Measurements from ENCODE around the gene APOA4.

APOA4 gene

GRCh38 chr11:116823031-116823843 is at the start of gene APOA4:
Gene APOA4, minus strand, starts transcription at chr11:116823304. Its CDS starts 113 bp downstream, at chr11:116823191.
- TF ChIP-seq GATA2 (IDR thresholded peaks at IDR 0.05; ENCODE audit: low read depth, low read length): no peak

DNA sequence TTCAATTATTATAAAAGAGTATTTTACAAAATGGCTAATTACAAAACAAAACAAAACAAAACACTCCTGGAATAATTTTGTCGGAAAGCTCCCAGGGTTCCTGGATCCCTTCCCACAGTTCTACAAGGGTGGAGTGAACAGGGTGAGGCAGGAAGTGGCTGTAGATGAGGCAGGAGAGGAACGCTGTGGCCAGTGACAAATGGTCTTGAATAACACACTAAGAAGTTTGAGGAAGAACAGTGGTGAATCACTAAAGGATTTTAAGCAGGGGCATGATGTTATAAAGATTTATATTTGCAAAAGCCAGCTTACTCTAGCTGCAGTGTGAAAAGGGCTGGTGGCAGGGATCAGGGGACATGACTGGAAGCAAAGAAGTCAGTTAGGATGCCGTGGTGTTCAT is 48.1 kb upstream of the APOA4 start:
- TF ChIP-seq GATA3 (IDR thresholded peaks at IDR 0.05; ENCODE audit: low read depth, low read length) (no peak), GATA2 (IDR thresholded peaks at IDR 0.05; ENCODE audit: low read depth, low read length) (no peak)

GRCh38 chr11:116870054-116870453 is 47.0 kb upstream of the APOA4 start:
- no peak for TF ChIP-seq GATA3 (IDR thresholded peaks at IDR 0.05; ENCODE audit: low read depth, low read length)
- no peak for TF ChIP-seq GATA2 (IDR thresholded peaks at IDR 0.05; ENCODE audit: low read depth, low read length)

- TF ChIP-seq GATA3 (IDR thresholded peaks at IDR 0.05; ENCODE audit: low read depth, low read length) (no peak), GATA2 (IDR thresholded peaks at IDR 0.05; ENCODE audit: low read depth, low read length) (no peak)
Observed at GRCh38 chr11:116869610-116870009, 46.5 kb upstream of the APOA4 start.

- TF ChIP-seq GATA2 (IDR thresholded peaks at IDR 0.05; ENCODE audit: low read depth, low read length) (no peak), GATA3 (IDR thresholded peaks at IDR 0.05; ENCODE audit: low read depth, low read length) (no peak)
Observed at GRCh38 chr11:116868066-116868465, 45.0 kb upstream of the APOA4 start.

DNA sequence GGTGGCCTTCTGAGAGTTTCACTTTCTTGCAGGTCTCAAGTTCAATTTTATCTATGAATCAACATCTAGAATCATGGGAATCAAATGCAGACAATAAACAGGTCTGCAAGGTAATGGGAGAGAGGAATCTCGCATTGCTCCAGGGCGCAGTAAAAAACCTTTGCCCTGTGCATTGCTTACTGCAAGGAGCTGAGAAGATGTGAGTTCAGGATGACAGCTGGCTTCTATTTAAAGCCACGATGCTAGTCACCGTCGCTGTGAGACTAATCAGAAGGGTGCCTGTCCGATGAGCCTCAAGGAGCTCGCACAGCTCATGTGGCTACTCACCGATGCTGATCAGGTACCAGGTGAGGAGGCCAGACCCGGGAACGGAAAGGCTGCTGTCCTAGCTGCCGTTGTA is 44.5 kb upstream of the APOA4 start:
- no peak for TF ChIP-seq GATA3 (IDR thresholded peaks at IDR 0.05; ENCODE audit: low read depth, low read length)
- TF ChIP-seq GATA2 (IDR thresholded peaks at IDR 0.05; ENCODE audit: low read depth, low read length): no peak

DNA sequence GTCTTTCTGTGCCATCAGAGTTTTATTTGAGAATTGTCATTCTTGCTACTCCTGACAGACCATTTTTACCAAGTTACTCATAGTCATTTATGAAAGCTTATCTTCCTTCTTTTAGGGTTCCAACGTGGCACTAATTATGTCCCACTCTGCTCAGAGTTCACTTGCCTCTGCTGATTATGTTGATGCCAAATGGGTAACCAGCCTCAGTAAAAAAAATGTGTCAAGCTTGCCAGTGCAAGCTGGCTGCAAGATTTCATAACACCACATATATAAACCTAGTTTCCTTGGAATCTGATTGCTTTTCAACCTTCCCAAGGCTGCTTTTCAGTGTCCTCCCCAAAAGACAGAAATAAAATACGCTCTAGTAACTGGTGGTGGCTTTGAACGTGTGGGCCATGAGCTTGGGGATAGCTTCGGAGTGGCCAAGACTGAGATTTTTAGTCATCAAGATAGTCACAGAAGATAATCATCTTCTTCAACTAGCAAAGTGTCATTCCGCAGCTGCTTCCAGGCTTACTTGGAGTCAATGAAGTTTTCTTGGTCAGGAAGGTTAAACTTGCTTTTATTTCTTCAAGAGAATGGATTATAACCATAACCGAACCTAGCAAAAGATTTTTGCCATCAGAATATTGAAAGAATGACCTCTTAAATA is 43.8 kb upstream of the APOA4 start:
- TF ChIP-seq GATA2 (IDR thresholded peaks at IDR 0.05; ENCODE audit: low read depth, low read length) (no peak), GATA3 (IDR thresholded peaks at IDR 0.05; ENCODE audit: low read depth, low read length) (no peak)

DNA sequence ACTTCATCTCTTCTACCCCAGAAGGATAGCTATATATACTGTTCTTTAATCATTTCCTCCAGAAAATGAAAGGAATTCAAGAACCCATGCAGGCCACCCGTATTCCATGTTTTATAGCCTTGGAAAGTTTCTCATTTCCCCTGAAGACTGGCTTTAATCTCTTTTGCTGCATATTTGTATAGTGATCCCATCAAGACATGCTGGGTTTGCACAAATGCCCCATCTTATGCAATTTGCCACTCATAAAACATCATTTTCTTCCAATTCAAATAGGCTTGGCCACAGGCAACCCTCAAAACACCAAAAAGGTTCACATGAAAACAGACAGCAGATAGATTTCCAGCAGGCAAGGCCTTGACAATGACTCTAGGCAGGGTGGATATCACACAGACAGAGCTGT is 42.6 kb upstream of the APOA4 start:
- TF ChIP-seq GATA2 (IDR thresholded peaks at IDR 0.05; ENCODE audit: low read depth, low read length) (no peak), GATA3 (IDR thresholded peaks at IDR 0.05; ENCODE audit: low read depth, low read length) (no peak)

- no peak for TF ChIP-seq GATA3 (IDR thresholded peaks at IDR 0.05; ENCODE audit: low read depth, low read length)
- TF ChIP-seq GATA2 (IDR thresholded peaks at IDR 0.05; ENCODE audit: low read depth, low read length): no peak
Observed at GRCh38 chr11:116864531-116864930, 41.4 kb upstream of the APOA4 start.

DNA sequence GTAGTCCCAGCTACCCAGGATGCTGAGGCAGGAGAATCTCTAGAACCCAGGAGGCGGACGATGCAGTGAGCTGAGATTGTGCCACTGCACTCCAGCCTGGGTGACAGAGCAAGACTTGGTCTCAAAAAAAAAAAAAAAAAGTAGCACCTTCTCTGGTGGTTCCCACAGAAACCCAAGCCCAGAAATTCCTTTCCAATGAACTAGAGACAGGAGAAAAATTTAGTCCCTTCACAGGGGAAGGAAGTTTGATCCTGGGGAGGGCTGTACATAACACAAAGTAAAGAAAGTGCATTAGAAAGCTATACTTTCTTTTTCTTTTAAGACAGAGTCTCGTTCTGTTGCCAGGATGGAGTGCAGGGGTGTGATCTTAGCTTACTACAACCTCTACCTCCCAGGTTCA is 39.8 kb upstream of the APOA4 start:
- TF ChIP-seq GATA2 (IDR thresholded peaks at IDR 0.05; ENCODE audit: low read depth, low read length) (no peak), GATA3 (IDR thresholded peaks at IDR 0.05; ENCODE audit: low read depth, low read length) (no peak)

GRCh38 chr11:116862185-116862584 is 39.1 kb upstream of the APOA4 start:
- TF ChIP-seq GATA3 (IDR thresholded peaks at IDR 0.05; ENCODE audit: low read depth, low read length) (no peak), GATA2 (IDR thresholded peaks at IDR 0.05; ENCODE audit: low read depth, low read length) (peak; percentile 67)

DNA sequence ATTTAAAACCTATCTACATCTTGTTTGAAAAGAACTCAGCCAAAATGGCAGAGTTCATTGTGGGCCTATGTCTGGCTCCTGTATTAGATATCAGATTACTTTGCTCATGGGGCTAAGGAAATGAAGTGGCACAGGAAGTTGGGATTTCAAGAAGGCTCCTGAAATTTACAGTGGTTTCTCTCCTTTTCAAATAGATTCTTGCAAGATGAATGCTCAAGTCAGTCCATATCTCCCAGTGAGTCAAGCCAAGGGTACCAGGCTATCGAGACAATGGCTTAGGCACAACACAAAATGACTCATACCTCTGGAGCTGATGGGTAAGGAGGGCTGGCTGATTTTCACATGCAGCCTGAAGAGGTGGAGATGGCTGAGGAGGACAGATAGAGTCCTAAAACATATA is 38.4 kb upstream of the APOA4 start:
- TF ChIP-seq GATA2 (IDR thresholded peaks at IDR 0.05; ENCODE audit: low read depth, low read length): no peak
- TF ChIP-seq GATA3 (IDR thresholded peaks at IDR 0.05; ENCODE audit: low read depth, low read length): no peak

DNA sequence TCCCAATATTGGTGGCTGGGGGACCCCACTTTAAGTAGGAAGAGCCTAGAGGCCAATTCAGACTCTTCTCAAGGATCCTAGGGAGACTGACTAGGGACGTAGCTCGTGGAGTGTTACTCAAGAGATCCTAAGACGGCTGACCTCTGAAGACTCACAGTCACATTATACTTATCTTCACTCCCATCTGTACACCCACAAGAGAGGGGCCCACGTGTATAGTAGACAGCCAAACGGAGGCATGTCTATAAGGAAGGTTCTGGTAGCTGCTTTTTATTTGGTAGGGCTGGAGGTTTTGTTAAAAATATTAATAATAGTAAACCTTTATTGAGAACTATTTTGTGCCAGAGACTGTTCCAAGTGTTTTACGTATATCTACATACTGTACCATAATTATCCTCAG is 37.2 kb upstream of the APOA4 start:
- TF ChIP-seq GATA3 (IDR thresholded peaks at IDR 0.05; ENCODE audit: low read depth, low read length) (no peak), GATA2 (IDR thresholded peaks at IDR 0.05; ENCODE audit: low read depth, low read length) (no peak)

DNA sequence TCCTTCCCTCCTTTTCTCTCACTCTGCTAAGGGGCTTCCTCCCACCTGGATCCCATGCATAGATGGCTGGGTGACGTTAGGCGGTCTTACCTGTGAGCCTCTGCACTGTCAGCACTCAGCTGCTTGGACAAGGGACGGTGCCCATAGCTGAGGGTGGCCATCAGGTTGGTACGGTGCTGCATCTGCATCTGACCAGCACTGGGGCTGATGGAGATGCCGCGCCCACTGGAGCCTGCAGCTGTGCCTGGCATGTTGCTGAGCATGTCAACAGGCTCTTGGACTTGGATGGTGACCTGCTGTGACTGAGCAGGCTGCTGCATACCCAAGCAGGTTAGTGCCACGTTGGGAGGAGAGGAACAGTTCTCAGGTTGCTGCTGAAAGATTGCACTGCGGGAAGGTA is 36.1 kb upstream of the APOA4 start:
- no peak for TF ChIP-seq GATA3 (IDR thresholded peaks at IDR 0.05; ENCODE audit: low read depth, low read length)
- TF ChIP-seq GATA2 (IDR thresholded peaks at IDR 0.05; ENCODE audit: low read depth, low read length): no peak

DNA sequence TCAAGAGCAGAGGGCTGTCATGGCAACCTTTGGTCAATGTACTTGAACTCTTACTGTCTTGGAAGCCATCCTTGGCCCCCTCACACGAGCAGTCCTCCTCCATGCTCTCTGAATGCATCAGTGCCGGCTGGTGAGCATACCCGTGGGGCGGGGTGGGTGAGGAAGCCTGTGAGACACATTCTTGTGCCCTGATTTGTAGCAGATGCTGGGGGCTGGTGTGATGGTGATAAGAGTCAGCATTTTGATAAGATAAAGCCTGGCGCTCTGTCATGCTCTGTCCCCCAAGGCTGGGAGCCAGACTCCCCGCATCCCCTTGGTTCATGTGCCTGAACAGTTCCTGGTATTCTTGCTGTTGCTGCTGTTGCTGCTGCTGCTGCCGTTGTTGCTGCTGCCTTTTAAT is 34.8 kb upstream of the APOA4 start:
- peak; percentile 98 for TF ChIP-seq GATA2 (IDR thresholded peaks at IDR 0.05; ENCODE audit: low read depth, low read length)
- peak; percentile 82 for TF ChIP-seq GATA3 (IDR thresholded peaks at IDR 0.05; ENCODE audit: low read depth, low read length)

Measured in SH-SY5Y (cell line).